ENCODE measurements around the gene SIT1. TPM values are rescaled to one million over a fixed set of nuclear protein-coding genes. Genes with fewer than 3 reads are reported as not detected.

SIT1 gene
- total RNA-seq, 1 donor from 2014 or later: 2.5 TPM

DNA sequence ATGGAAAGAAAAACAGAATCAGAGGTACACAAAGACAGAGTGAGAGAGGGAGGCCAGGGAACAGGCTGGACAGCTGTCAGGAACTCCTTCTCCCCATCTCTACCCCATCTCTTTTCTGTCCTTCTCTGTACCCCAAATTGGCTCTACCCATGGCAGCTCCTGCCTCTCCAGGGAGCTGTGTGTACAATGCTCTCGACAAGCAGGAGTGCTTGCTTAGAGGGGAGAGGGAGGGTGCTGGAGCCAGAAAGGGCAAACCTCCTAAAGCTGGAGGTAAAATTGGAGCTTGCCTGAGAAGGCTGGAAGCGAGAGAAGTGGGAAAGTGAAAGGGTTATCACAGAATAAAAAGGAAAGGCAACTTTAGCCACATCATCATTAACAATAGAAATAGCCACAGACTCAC is 32.6 kb upstream of the SIT1 start:
- DNase-seq (ENCODE audit: extremely low spot score in 2 of 2): no peak
- Histone ChIP-seq H3K27me3 (no peaks in the 10 kb centered on the region), H3K27ac (no peak overlapping the region), H3K4me1 (peaks cover 19% of the 10 kb centered on the region), H3K4me3 (no peak overlapping the region), H3K9me3 (no peaks in the 10 kb centered on the region), H3K36me3 (peaks cover 0 to 11% of the 10 kb centered on the region in 2 donors)
- intact Hi-C loops (cut with DNase I): no loop called here
- TF ChIP-seq POLR2A (IDR thresholded peaks at IDR 0.05) (no peak), POLR2AphosphoS5 (IDR thresholded peaks at IDR 0.05; ENCODE audit: insufficient read depth in 1 of 2, low read depth in 1 of 2) (no peak)
- TF ChIP-seq, protein P1, sequence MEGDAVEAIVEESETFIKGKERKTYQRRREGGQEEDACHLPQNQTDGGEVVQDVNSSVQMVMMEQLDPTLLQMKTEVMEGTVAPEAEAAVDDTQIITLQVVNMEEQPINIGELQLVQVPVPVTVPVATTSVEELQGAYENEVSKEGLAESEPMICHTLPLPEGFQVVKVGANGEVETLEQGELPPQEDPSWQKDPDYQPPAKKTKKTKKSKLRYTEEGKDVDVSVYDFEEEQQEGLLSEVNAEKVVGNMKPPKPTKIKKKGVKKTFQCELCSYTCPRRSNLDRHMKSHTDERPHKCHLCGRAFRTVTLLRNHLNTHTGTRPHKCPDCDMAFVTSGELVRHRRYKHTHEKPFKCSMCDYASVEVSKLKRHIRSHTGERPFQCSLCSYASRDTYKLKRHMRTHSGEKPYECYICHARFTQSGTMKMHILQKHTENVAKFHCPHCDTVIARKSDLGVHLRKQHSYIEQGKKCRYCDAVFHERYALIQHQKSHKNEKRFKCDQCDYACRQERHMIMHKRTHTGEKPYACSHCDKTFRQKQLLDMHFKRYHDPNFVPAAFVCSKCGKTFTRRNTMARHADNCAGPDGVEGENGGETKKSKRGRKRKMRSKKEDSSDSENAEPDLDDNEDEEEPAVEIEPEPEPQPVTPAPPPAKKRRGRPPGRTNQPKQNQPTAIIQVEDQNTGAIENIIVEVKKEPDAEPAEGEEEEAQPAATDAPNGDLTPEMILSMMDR (IDR thresholded peaks at IDR 0.05): no peak

DNA sequence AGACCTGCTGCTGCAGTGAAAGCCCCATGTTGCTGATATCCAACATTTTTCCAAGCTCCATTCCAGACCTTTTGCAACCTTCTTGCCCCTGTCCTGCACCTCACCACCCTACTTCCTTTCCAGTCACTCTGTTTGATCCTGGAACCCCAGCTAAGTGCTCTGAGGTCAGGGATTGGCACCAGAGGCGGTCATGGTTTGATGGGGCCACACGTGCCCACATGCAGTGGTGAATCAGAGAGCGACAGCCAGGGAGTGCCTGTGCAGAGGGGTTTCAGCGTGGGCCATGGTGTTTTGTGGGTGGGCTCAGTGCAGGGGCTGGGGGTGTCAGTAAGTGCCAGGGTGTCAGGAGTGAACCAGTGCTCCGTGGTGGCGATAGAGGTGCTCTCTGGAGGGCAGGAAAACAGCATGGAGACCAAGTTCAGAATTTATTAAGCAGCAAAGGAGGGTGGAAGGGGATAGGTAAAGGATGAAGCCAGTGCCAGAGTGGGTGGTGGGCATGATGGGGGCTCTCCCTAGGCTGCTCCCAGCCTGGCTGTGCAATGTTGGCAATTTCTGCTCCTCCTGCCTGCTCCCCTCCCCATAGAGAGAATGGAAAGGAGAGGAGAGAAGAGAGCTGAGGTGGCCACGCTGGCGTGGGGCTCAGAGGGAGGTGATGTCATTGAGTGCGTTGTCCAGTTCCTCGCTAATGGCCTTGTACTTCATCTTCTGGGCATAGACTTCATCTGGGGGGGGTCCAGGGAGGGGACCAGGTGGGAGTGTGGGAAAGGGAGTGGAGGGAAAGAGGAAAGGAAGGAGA is 32.0 kb upstream of the SIT1 start:
- Histone ChIP-seq H3K36me3 (peaks cover 0 to 11% of the 10 kb centered on the region in 2 donors), H3K27ac (no peak overlapping the region), H3K9me3 (no peaks in the 10 kb centered on the region), H3K4me3 (no peak overlapping the region), H3K27me3 (no peaks in the 10 kb centered on the region), H3K4me1 (peaks cover 13% of the 10 kb centered on the region)
- intact Hi-C loops (cut with DNase I): no loop called here
- no peak for DNase-seq (ENCODE audit: extremely low spot score in 2 of 2)
- TF ChIP-seq, protein P1 (IDR thresholded peaks at IDR 0.05): no peak
- TF ChIP-seq POLR2AphosphoS5 (IDR thresholded peaks at IDR 0.05; ENCODE audit: insufficient read depth in 1 of 2, low read depth in 1 of 2): peak in 1 of 2 donors; percentile 28
- TF ChIP-seq POLR2A (IDR thresholded peaks at IDR 0.05): no peak

DNA sequence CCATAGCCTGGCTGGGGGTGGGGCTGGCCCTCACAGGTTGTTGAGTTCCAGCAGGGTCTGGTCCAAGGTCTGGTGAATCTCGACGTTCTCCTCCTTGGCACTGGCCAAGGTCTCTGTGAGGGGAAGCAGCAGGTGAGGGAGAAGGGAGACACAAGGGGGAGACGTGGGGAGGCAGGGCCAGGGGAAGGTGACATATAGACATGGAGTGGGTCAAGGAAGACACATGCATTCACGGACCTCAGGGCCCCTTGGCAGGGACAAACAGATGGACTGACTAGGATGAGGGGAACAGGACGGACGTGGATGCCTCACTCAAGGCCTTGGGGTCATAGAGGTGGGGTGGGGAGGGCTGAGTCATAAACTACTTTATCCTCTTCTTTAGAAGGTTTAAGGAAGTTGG is 31.3 kb upstream of the SIT1 start:
- DNase-seq (ENCODE audit: extremely low spot score in 2 of 2): no peak

DNA sequence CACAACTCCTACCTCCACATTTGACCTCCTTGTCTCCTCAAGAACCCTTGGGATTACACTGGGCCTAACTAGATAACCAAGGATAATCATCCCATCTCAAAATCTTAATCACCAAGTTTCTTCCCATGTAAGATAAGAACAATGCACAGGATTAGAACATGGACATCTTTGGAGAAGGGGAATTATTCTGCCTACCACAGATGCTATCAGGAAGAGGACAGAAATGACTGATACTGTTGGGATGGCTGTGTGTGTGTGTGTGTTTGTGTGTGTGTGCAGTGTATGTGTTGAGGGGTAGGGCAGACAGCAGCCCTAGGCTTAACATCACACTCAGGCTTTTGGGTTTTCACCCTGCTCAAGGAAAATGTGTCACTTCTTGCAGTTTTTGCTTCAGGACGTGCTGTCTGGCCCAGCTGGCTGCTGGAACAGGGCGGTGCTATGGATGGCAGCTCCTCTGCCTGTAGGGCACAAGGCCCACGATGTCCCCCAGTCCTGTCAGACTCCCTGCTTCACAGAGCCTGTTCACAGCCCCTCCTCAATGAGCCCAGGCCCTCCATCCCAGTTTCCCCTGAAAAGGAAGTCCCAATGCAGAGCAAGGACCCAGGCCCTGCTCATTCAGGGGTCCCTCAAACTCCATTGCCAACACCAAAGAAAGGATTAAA is 30.7 kb upstream of the SIT1 start:
- intact Hi-C loops (cut with DNase I): no loop called here
- Histone ChIP-seq H3K4me1 (peaks cover under 1% of the 10 kb centered on the region), H3K4me3 (no peak overlapping the region), H3K9me3 (no peaks in the 10 kb centered on the region), H3K36me3 (peaks cover 0 to 11% of the 10 kb centered on the region in 2 donors), H3K27ac (no peak overlapping the region), H3K27me3 (no peaks in the 10 kb centered on the region)
- TF ChIP-seq POLR2AphosphoS5 (IDR thresholded peaks at IDR 0.05; ENCODE audit: insufficient read depth in 1 of 2, low read depth in 1 of 2) (peak in 1 of 2 donors; percentile 20), POLR2A (IDR thresholded peaks at IDR 0.05) (no peak)
- DNase-seq (ENCODE audit: extremely low spot score in 2 of 2): no peak

More for the DNA sequence above, 31.3 kb upstream of the SIT1 start:
- Histone ChIP-seq H3K27me3 (no peaks in the 10 kb centered on the region), H3K4me1 (peaks cover 7% of the 10 kb centered on the region), H3K36me3 (peaks cover 0 to 11% of the 10 kb centered on the region in 2 donors), H3K9me3 (no peaks in the 10 kb centered on the region), H3K27ac (no peak overlapping the region), H3K4me3 (no peak overlapping the region)
- intact Hi-C loops (cut with DNase I): no loop called here
- no peak for TF ChIP-seq POLR2A (IDR thresholded peaks at IDR 0.05)
- TF ChIP-seq, protein P1 (IDR thresholded peaks at IDR 0.05): no peak
- TF ChIP-seq POLR2AphosphoS5 (IDR thresholded peaks at IDR 0.05; ENCODE audit: insufficient read depth in 1 of 2, low read depth in 1 of 2): no peak

DNA sequence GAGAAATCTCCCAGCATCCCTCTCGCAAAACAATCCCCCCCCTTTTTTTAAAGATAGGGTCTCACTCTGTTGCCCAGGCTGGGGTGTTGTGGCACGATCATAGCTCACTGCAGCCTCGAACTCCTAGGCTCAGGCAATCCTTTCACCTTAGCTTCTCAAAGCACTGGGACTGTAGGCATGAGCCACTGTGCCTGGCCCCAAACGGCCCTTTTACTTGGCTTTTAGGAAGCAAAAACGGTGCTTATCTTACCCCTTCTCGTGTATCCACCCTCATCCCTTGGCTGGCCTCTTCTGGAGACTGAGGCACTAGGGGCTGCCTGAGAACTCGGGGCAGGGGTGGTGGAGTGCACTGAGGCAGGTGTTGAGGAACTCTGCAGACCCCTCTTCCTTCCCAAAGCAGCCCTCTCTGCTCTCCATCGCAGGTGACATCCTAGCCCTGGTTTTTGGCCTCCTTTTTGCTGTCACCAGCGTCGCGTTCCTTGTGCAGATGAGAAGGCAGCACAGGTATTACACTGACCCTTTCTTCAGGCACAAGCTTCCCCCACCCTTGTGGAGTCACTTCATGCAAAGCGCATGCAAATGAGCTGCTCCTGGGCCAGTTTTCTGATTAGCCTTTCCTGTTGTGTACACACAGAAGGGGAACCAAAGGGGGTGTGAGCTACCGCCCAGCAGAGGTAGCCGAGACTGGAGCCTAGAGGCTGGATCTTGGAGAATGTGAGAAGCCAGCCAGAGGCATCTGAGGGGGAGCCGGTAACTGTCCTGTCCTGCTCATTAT is 29.8 kb upstream of the SIT1 start:
- Histone ChIP-seq H3K4me1 (peaks cover 8% of the 10 kb centered on the region), H3K27me3 (no peaks in the 10 kb centered on the region), H3K36me3 (peaks cover 0 to 11% of the 10 kb centered on the region in 2 donors), H3K27ac (no peak overlapping the region), H3K9me3 (no peaks in the 10 kb centered on the region), H3K4me3 (no peak overlapping the region)
- DNase-seq (ENCODE audit: extremely low spot score in 2 of 2): no peak
- no peak for TF ChIP-seq POLR2A (IDR thresholded peaks at IDR 0.05)
- peak in 1 of 2 donors; percentile 44 for TF ChIP-seq POLR2AphosphoS5 (IDR thresholded peaks at IDR 0.05; ENCODE audit: insufficient read depth in 1 of 2, low read depth in 1 of 2)
- TF ChIP-seq, protein P1 (IDR thresholded peaks at IDR 0.05): no peak
- intact Hi-C loops (cut with DNase I): no loop called here
